NCI-H1417 treated with DMSO at 0.1 percent for 48 hours (cell line): ENCODE results near the gene PICALM.
A peak's percentile ranks its signal among the peaks of the same experiment; 100 is the strongest.
"Not testable (repeated sequence)": the region's sequence is repeated elsewhere in the genome, so short reads cannot be mapped to it uniquely, and the experiment has no call there.

Experiments used
- DNase-seq: peaks from one replicate; lab custom pipeline; 2025; lab: John Stamatoyannopoulos, UW

Gene PICALM, protein sequence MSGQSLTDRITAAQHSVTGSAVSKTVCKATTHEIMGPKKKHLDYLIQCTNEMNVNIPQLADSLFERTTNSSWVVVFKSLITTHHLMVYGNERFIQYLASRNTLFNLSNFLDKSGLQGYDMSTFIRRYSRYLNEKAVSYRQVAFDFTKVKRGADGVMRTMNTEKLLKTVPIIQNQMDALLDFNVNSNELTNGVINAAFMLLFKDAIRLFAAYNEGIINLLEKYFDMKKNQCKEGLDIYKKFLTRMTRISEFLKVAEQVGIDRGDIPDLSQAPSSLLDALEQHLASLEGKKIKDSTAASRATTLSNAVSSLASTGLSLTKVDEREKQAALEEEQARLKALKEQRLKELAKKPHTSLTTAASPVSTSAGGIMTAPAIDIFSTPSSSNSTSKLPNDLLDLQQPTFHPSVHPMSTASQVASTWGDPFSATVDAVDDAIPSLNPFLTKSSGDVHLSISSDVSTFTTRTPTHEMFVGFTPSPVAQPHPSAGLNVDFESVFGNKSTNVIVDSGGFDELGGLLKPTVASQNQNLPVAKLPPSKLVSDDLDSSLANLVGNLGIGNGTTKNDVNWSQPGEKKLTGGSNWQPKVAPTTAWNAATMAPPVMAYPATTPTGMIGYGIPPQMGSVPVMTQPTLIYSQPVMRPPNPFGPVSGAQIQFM

DNA sequence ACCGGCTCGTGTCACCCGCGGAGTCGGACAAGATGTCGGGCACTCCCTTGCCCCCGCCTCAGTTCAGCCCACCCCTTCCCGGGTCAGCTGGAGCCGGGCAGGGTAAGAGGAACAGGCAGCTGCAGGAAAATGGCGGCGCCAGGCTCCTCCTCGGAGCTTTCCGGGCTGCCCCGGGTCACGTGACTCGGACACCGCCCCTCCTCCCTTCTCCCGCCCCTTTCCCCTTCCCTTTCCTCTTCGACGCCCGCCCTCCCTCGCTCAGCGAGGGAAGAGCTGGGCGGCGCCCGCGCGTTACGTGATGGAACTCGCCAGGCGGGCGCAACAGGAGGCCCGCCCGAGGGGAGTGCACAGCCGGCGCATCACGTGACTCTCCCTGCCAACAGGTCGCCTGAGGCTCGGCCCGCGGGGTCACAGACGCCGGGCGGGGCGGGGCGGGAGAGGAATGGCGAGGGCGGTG, at the start of gene PICALM:
PICALM (minus strand) TSS at position 134 of the 457 bp plus-strand sequence. CDS start 304 bp downstream, outside the sequence.
- peak; percentile 92 for DNase-seq

DNA sequence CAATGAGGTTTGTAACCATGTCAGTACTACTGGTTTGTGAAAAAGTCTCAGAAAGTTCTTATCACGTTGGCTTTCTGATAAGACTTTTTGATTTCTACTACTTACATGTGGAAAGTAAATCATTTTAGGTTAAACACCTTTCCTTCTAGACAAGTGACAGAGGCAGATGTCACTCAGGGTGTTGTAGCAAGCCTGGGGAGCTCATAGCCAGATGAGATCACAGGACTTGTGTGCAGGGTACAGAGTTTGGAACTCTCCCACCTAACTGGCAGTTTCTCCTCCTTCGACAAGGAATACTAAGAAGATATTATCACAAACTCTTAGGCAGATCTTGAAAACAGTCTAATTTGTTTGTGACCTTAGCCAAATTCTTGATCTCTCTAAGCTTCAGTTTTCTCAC, 49.4 kb upstream of the PICALM start:
- no peak for DNase-seq

DNA sequence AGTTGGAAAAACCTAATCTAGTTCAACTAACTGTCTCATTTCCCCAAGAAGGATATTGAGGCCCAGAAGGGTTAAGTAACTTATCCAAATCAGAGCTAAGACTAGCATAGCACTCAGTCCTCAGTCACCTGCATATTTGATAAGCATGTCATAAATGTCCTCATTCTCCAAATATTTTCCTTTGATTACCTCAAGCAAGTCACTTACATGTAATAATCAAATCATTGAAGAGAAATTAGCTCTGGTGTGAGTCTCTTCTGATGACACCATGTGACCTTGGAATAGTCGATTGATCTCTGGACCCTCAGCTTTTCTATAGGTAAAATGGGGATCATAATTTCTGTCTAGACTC, 48.8 kb upstream of the PICALM start:
- DNase-seq = no peak

DNA sequence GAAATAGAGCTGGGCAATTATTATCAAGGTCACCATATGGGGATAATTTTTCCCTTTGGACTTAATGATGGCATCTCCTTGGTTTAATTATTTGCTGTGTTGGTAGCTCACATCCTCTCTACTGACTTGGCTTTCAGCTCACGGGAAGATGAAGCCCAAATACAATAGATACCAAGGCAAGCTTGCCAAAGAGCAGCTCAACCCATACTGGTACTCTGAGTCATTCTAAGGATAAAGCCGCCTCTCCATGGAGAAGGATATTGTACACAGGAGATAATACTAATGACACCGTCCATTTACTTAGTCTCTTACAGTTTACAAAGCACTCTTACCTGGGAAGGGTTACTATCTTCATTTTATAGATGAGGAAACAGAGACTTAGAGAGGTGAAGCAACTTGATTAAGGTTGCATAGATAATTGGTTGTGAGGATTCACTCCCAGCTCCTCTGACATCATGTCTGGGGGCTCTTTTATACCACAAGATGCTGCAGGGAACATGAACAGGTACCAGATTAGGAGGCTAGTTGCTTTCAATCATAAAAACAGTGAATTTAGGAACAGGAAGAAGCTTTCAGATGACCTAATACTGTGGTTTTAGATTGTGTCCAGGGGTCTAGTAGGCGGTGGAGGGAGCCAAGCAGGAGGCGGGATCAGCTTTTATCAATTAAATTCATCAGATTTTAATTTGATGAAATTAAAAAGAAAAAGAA, 48.3 kb upstream of the PICALM start:
- no peak for DNase-seq

DNA sequence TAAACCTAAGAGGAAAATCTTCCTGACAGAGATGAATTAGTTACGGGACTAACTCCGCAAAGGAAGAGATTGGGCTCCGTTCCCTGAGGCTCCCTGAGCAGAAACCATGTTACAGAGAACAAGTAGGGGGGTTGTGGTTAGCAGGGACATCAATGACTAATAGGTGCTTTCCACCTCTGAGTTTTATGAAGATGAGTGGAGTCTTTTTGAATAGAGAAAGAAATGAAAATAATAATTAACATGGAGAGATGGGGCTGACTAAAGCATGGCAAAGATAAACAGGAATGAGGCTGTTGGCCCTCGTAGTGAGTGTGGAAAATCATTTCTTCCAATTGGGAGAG, 47.5 kb upstream of the PICALM start:
- DNase-seq = no peak

DNA sequence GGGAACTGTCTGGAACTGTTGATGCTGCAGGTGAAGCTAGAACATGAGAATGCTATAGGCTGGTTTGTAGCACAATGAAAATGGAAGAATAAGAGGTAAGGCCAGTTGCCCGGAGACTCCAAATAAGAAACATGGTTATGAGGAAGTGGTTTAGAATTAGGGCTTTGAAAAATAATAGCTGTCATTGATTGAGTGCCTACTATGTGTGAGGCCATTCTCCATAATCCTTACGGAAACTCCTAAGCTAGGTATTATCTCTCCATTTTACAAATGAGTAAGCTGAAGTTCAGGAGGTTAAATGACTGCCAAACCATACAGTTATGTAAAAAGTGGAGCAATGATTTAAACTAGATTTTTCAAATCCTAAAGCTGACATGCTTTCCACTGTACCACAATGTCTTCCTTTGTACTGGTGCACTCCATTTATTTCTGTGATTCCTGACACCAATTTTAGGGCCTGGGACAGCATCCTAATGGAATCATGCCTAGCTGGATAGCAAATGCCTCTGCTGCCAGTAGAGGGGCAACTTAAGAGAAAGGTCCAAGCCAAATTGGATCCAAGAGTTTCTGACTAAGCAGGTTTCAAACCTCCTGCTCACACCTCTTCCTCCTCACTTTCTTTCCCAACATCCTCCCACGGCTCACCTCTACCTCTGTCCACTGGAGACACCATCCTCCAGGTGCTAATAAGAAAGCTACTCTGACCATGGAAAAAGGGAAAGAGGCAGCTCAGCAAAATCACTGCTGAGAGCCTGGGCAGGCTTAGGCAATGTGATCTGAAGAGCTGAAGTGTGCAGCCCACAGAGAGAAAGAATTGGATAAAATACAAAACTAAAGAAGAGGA, 46.9 kb upstream of the PICALM start:
- no peak for DNase-seq

DNA sequence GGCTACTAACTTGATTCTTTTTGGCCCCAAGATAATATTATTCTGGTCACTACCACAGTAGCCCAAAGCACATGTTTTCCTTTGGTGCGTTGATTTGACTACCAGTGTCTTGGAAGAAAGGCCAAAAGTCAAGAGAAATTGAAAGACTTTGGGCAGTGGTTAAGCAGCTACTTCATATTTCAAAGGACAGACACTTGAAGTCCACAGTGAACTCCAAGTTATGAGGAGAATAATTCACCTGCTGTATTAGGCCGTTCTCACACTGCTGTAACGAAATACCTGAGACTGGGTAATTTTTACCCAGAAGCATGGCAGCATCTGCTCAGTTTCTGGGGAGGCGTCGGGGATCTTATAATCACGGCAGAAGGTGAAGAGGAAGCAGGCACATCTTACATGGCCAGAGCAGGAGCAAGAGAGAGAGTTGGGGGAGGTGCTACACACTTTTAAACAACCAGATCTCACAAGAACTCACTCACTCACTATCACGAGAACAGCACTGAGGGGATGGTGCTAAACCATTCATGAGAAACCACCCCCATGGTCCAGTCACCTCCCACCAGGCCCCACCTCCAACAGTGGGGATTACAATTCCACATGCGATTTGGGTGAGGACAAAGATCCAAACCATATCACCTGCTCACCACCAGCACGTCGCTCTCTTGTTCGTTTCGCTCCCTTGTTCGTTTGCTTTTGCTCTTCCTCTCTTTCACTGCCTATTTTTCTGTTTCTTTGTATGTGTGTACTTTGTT, 40.2 kb upstream of the PICALM start:
- no peak for DNase-seq

DNA sequence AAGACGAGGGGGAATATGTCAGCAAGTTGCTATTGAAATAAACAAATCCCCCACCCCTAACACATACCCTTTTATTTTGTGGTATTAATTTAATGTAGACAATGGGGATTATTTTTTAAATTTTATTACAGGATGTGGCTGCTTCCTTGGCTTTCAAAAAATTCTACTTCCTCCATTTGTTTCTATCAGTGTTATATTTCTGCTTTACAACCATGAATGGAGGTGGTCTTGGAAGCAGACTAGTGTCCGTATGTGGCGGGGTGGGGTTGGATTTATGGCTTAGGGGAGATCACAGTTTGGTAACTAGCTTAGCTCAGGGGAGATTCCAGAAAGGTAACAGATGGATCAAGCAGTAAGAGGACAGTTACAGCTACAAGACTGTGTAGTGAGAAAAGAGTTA, 39.3 kb upstream of the PICALM start:
- DNase-seq = no peak

DNA sequence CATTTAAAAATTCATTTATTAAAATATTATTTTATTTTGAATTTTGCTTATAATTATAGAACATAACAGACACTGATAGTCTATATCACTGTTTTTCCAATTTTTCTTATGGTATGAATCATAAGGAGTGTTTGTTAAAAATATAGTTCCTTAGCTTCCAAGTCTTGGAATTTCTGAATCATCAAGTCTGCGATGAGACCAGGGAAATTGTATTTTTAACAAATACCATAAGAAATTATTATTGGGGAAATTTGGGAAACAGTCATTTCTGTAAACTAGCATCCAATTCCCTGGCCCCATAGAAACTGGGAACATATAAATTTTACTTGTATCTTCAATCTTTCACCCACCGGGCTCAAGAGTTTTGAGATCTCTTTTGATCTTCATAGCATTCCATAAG, 38.0 kb upstream of the PICALM start:
- no peak for DNase-seq

DNA sequence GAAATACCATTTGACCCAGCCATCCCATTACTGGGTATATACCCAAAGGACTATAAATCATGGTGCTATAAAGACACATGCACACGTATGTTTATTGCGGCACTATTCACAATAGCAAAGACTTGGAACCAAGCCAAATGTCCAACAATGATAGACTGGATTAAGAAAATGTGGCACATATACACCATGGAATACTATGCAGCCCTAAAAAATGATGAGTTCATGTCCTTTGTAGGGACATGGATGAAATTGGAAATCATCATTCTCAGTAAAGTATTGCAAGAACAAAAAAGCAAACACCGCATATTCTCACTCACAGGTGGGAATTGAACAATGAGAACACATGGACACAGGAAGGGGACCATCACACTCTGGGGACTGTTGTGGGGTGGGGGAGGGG, 37.1 kb upstream of the PICALM start:
- not testable (repeated sequence) for DNase-seq

DNA sequence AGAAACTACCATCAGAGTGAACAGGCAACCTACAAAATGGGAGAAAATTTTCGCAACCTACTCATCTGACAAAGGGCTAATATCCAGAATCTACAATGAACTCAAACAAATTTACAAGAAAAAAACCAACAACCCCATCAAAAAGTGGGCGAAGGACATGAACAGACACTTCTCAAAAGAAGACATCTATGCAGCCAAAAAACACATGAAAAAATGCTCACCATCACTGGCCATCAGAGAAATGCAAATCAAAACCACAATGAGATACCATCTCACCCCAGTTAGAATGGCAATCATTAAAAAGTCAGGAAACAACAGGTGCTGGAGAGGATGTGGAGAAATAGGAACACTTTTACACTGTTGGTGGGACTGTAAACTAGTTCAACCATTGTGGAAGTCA, 36.7 kb upstream of the PICALM start:
- not testable (repeated sequence) for DNase-seq

DNA sequence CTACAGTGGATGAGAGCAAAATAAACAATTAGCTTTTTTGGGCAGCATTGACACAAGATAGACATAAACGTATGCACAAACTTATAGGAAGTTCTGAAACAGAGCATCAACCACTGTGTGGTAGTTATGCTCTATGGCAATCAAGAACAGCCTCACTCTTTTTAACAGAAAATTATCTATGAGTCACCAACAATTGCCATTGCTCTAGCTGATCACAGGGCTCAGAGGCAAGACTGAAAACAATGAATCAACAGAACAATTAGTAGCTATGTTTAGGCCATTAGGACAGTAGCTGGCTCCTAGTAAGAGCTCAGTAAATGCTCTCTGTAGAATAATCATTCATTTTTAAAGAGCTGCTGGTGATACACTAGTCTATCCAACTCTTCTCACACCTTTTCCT, 34.9 kb upstream of the PICALM start:
- DNase-seq = no peak

DNA sequence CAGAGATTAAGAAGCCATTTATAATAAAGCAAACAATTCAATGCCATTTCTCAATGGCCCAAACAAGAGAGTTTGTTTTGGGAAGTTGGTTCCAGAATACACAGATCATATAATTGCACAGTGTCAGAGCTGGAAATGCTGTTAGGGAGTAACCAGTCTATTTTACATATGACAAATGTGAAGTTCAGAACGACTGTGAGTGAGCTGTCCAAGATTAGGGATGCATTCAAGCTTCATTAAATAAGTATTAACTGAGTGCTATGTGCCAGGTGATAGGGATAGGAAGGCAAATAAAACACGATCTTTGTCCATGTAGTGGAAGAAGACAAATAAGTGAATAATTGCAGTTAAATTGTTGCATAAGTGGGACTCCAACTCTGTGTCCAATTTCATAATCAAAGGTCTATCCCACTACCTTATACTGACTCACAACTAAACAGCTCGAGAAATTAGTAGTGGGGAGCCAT, 33.1 kb upstream of the PICALM start:
- DNase-seq = peak; percentile 59

DNA sequence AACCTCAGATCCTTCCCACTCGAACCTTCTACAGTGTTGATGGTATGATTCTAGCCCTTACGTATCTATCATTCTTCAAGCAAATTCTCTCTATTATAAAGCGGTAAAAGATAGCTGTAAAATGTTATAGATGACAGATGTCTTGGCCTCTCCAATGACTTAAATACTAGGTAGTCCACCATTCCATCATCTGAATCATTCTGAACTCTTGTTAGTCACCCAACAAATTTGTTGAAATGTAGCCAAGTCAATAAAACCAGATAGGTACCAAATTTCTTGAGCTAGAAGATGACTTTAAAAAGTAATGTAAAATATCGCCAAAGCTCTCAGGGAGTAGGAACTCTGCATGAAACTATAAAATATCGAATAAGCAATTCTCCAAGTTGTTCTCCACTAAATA, 32.6 kb upstream of the PICALM start:
- DNase-seq = no peak

DNA sequence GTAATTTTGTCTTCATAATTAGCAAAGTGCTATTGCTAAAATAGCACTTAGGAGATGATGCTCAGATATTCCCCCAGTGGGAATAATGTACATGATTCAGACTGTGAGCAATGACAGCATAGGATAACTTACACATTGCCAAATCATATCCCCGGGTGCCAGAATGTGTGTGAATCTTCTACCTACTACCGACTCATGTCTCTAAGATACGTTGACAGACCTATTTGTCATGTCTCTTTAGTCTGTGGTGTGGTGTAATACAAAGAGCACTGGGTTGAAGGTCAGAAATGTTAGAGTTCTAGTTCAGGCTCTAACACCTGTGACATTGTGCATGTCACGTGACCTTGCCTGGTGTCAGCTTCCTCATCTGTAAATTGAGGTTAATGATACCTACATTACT, 31.0 kb upstream of the PICALM start:
- DNase-seq = no peak

DNA sequence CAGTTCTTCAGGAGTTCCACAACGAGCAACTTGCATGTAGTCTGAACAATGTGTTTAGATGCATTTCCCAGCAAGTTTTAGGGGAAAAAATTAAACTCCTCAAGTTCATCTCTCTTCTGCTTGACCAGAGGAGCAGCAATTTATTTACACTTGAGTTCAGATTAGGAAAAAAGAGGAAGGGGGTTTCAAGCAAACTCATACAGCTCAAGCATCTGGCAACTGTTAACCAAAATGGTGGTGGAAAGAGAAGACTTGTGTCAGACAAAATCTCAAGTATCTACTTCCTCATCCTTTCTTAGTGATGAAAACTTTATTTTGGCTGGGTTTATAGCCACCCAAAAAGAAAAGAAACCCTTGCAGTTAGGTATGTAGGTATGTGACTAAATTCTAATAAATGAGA, 29.1 kb upstream of the PICALM start:
- no peak for DNase-seq

DNA sequence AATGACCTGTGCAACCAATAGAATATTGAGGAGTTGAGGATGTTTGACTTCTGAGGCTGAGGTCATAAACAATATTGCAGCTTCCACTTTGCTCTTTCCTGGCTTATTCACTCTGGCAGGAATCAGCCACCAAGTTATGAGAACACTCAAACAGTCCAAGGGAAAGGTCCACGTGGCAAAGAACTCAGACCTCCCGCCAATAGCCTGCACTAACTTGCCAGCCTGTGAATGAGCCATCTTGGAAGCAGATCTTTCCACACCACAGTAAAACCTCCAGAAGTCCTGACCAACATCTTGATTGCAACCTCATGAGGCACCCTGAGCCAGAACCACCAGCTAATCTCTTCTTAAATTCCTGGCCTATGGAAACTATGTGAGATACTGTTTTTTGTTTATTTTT, 22.7 kb upstream of the PICALM start:
- no peak for DNase-seq

DNA sequence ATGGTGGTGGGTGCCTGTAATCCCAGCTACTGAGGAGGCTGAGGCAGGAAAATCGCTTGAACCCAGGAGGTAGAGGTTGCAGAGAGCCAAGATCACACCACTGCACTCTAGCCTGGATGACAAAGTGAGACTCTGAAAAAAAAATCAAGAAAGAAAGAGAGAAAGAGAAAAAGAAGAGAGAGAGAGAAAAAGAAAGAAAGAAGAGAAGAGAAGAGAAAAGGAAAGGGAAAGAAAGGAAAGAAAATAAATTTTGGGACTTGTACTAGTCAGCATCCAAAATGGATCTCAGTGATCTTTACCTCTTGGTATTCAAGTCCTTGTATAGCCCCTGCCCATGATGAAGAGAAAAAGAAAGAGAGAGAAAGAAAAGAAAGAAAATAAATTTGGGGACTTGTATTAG, 22.2 kb upstream of the PICALM start:
- DNase-seq = no peak

DNA sequence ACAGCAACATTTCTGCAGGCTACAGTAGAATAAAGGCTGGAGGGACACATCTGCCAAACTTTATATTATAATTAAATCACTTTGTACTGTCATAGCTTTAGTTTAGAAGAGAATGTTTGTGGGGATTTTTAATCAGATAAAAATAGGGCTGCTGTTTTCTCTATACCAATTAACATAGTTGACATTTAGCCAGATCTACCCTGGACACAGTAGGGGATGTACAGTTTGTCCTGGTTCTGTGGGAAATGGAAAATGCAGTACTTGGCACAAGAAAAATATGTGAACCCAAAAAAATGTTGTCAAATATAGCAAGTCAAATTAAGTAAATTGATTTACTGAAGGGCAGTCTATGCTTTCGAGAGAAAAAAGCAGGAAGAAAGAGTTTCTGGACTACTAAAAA, 20.8 kb upstream of the PICALM start:
- no peak for DNase-seq

DNA sequence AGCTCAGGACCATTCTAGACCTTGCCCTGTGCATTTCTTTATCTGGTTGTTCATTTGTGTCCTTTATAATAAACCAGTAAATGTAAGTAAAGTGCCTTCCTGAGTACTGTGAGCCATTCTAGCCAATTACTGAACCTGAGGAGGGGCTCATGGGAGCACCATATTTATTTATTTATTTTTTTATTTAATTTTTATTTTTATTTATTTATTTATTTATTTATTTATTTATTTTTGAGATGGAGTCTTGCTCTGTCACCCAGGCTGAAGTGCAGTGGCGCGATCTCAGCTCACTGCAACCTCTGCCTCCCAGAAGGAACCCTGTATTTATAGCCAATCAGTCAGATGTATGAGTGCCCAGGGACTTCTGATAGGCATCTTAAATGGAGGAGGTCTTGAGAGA, 18.8 kb upstream of the PICALM start:
- DNase-seq = not testable (repeated sequence)

DNA sequence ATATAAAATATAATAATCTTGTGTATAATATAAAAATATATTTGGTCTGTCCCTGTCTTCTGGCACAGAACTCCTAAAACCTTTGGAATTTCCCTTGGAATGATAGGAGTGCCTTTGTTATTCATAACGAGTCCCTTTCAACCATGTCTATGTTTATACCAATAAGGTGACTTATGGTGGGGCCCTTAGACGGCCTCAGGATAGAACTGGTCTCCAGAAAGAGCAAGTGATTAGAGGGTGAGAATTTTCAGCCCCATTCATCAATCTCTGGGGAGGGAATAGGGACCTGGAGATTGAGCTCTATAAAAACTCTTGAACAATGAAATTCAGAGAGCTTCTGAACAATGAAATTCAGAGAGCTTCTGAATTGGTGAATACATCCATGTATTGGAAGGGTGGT, 18.4 kb upstream of the PICALM start:
- DNase-seq = no peak
